Lower lobe of right lung (tissue), 2 donors: Measurements from ENCODE around the gene CPNE5. TPM values are rescaled to one million over a fixed set of nuclear protein-coding genes. Genes with fewer than 3 reads are reported as not detected.

ENCODE experiments used
- ATAC-seq, 2 donors: fragments of 200-7000 bp; cut with Tn5 transposase; one replicate each; pipeline ENCODE4 v1.9.1; 2020 to 2022; ENCODE audit warnings: mild to moderate bottlenecking in 2 of 2, moderate library complexity in 2 of 2
- DNase-seq: peaks from one replicate; pipeline ENCODE4 v3.0.0-alpha.2; 2020
- H3K27ac ChIP-seq: fragments of 200-600 bp; one replicate; pipeline ENCODE4 v1.8.0; 2022
- H3K27me3 ChIP-seq: fragments of 200-600 bp; one replicate; pipeline ENCODE4 v1.8.0; 2022; ENCODE audit warnings: low read depth
- H3K36me3 ChIP-seq: fragments of 200-600 bp; one replicate; pipeline ENCODE4 v1.8.0; 2022; ENCODE audit warnings: mild to moderate bottlenecking
- H3K4me1 ChIP-seq: fragments of 200-600 bp; one replicate; pipeline ENCODE4 v1.8.0; 2022
- H3K4me3 ChIP-seq: fragments of 200-600 bp; one replicate; pipeline ENCODE4 v1.8.0; 2022; ENCODE audit warnings: mild to moderate bottlenecking
- H3K9me3 ChIP-seq: fragments of 200-600 bp; one replicate; pipeline ENCODE4 v1.8.0; 2022
- CTCF ChIP-seq: fragments of 200-600 bp; IDR thresholded peaks from one replicate; pipeline ENCODE4 v1.8.0; 2022; ENCODE audit warnings: antibody characterized with exemption, mild to moderate bottlenecking
- intact Hi-C: fragments of 100-400 bp; cut with DNase I; formaldehyde crosslinking; loops from one replicate; pipeline ENCODE4 v1.11.0; 2022
- total RNA-seq: library from RNA; stranded (reverse); fragmentation: NEBNext Ultra II Directional; extraction: Animal tissue kit (Norgen Biotek cat#: 25700); gene quantifications from one replicate; pipeline ENCODE4 v1.2.1, GENCODE V29; 2021
- donor health status: DM: no; HTN: yes; CAD: no; lungs with severe emphysema.

CPNE5 gene
- total RNA-seq, 1 donor from 2014 or later, result 2.4 TPM

DNA sequence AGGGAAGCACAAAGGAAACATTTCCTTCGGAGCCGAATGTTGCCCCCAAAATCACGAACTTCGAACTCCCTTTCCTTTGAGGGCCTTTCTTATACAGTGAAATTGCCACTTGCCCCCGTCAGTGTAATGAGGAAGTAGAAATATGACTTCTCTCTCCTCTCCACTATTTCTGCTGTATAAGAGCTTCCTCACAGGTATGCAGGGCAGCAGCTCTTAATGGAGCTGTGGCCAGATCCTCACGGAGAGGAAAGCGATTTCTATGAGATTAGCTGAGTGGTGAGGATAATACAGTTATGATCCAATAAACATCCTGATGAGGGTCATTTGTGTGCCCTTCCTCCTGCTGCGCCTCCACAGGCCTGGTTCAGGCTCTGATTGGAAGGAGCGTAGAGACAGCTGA, 10.8 kb upstream of the CPNE5 start:
- H3K36me3 ChIP-seq, result peaks cover 5% of the 10 kb centered on the region
- no peak for TF ChIP-seq CTCF
- H3K4me1 ChIP-seq, result peaks cover 32% of the 10 kb centered on the region
- no peak overlapping the region for H3K27ac ChIP-seq
- no peaks in the 10 kb centered on the region for H3K27me3 ChIP-seq
- DNase-seq, result no peak
- intact Hi-C loops, result loop anchor here (5.0 kb wide), 1 partner anchor 83 kb away; no protein-coding TSS in a partner anchor
- ATAC-seq, result no peak
- no peaks in the 10 kb centered on the region for H3K9me3 ChIP-seq
- no peak overlapping the region for H3K4me3 ChIP-seq

GRCh38 chr6:36848658-36849441, 9.6 kb upstream of the CPNE5 start:
- intact Hi-C loops, result no loop called here
- DNase-seq (peak; percentile 80), ATAC-seq (peak; percentile 84)
- peak overlapping the region; percentile 11 for H3K27ac ChIP-seq
- H3K4me3 ChIP-seq, result peak overlapping the region; percentile 41
- TF ChIP-seq CTCF, result no peak
- H3K9me3 ChIP-seq, result no peaks in the 10 kb centered on the region
- H3K4me1 ChIP-seq, result peaks cover 32% of the 10 kb centered on the region
- no peaks in the 10 kb centered on the region for H3K36me3 ChIP-seq
- no peaks in the 10 kb centered on the region for H3K27me3 ChIP-seq

DNA sequence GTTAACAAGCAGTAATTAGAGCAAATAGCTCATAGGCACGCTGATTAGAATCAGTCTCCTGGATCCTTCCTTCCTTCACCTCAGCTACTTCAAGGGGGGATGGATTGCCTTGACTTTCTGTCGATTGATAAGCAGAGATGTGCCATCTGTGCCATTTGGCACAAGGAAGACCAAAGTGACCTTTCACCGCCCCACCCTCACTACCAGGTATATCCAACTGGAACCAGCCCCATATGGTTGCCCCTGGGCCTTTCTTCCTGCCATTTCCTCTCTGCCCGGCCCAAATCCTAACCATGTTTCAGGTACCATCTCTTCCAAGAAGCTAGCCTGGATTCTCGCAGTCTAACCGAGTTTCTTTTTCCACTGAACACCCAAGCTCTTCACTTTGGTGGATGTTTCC, 8.7 kb upstream of the CPNE5 start:
- Histone ChIP-seq H3K36me3 (no peaks in the 10 kb centered on the region), H3K4me3 (no peak overlapping the region), H3K9me3 (no peaks in the 10 kb centered on the region), H3K4me1 (peaks cover 24% of the 10 kb centered on the region), H3K27ac (no peak overlapping the region), H3K27me3 (no peaks in the 10 kb centered on the region)
- intact Hi-C loops, result no loop called here
- no peak for DNase-seq
- ATAC-seq, result no peak
- TF ChIP-seq CTCF, result no peak

GRCh38 chr6:36847152-36847551, 7.9 kb upstream of the CPNE5 start:
- Histone ChIP-seq H3K4me1 (peaks cover 18% of the 10 kb centered on the region), H3K9me3 (no peaks in the 10 kb centered on the region), H3K36me3 (no peaks in the 10 kb centered on the region), H3K27me3 (no peaks in the 10 kb centered on the region), H3K27ac (no peak overlapping the region), H3K4me3 (no peak overlapping the region)
- intact Hi-C loops, result no loop called here
- no peak for TF ChIP-seq CTCF
- DNase-seq (no peak), ATAC-seq (no peak)

GRCh38 chr6:36845233-36845632, 6.0 kb upstream of the CPNE5 start:
- intact Hi-C loops, result no loop called here
- Histone ChIP-seq H3K4me3 (no peak overlapping the region), H3K4me1 (peaks cover 35% of the 10 kb centered on the region), H3K27ac (no peak overlapping the region), H3K36me3 (no peaks in the 10 kb centered on the region), H3K9me3 (no peaks in the 10 kb centered on the region), H3K27me3 (peaks cover 6% of the 10 kb centered on the region)
- DNase-seq (no peak), ATAC-seq (no peak)
- no peak for TF ChIP-seq CTCF
